Adrenal gland (tissue), 12 donors: ENCODE measurements around the gene FRAT1. TPM values are rescaled to one million over a fixed set of nuclear protein-coding genes. Genes with fewer than 3 reads are reported as not detected.

ENCODE experiments used
- DNase-seq, 7 donors: peaks; one replicate each; pipeline ENCODE4 v3.0.0-alpha.2; 2019 to 2020
- H3K27ac ChIP-seq, 5 donors: fragments of 200-600 bp; sonication (generic) in 4 of 5; 1 replicate in 3 of 5; 2 replicates in 2 of 5; pipeline versions ENCODE4 v1.5.1 to v1.8.0; 2016 to 2020; ENCODE audit warnings: mild to moderate bottlenecking in 1 of 5
- H3K27me3 ChIP-seq: fragments of 200-600 bp; 2 replicates; pipeline ENCODE4 v1.8.0; 2021
- H3K36me3 ChIP-seq, 2 donors: fragments of 200-600 bp; replicated peaks in 1 of 2; 1 replicate in 1 of 2; 2 replicates in 1 of 2; pipeline versions ENCODE4 v1.5.1 to v1.8.0; 2018 to 2022
- H3K4me1 ChIP-seq, 2 donors: fragments of 200-600 bp; replicated peaks in 1 of 2; 1 replicate in 1 of 2; 2 replicates in 1 of 2; pipeline versions ENCODE4 v1.5.1 to v1.8.0; 2018 to 2021
- H3K4me3 ChIP-seq, 4 donors: fragments of 200-600 bp; sonication (generic) in 3 of 4; one replicate each; pipeline ENCODE4 v1.5.1; 2016 to 2018
- H3K9me3 ChIP-seq, 3 donors: fragments of 200-600 bp; sonication (generic) in 1 of 3; replicated peaks in 1 of 3; 1 replicate in 2 of 3; 2 replicates in 1 of 3; pipeline versions ENCODE4 v1.5.1 to v1.8.0; 2016 to 2021
- CTCF ChIP-seq, 6 experiments: fragments of 450-650 bp in 4 of 6; fragments of 200-600 bp in 2 of 6; sonication (generic) in 1 of 6; IDR thresholded peaks; 1 replicate in 5 of 6; 2 replicates in 1 of 6; pipeline versions ENCODE4 v1.5.1 to v1.8.0; 2016 to 2021; ENCODE audit warnings: antibody characterized with exemption in 6 of 6, mild to moderate bottlenecking in 2 of 6, moderate library complexity in 1 of 6
- POLR2A ChIP-seq, 2 donors: fragments of 450-650 bp; IDR thresholded peaks; one replicate each; pipeline ENCODE4 v1.6.1; 2017; ENCODE audit warnings: antibody characterized with exemption in 2 of 2, mild to moderate bottlenecking in 2 of 2, moderate library complexity in 1 of 2
- WGBS, 4 donors: extraction: QIAGEN DNeasy Blood & Tissue Kit in 2 of 4; methylation state at CpG; one replicate each; pipeline versions ENCODE4 v1.1.5 to v1.1.7; 2013 to 2017; 5-methylcytosine and 5-hydroxymethylcytosine counted together
- intact Hi-C, 2 donors: fragments of 100-400 bp; cut with DNase I; formaldehyde crosslinking; loops; one replicate each; pipeline versions ENCODE4 v1.14.1 to v1.15.0; 2022 to 2023
- polyA plus RNA-seq, 3 donors: library from polyadenylated mRNA; stranded (reverse); fragments of 200-250 nt in 2 of 3; fragments of 350-450 nt in 1 of 3; fragmentation: Illumina TruSeq in 1 of 3; extraction: RNeasy Lipid Tissue Mini Kit (QIAGEN cat#74804) in 1 of 3; gene quantifications; one replicate each; pipeline ENCODE4 v1.2.3, GENCODE V29; 2013 to 2014
- total RNA-seq, 9 donors: library from RNA; depleted of rRNA in 4 of 9; stranded (reverse); fragments of >200 nt in 4 of 9; fragments of 120-200 nt in 1 of 9; fragmentation: NEBNext Ultra II Directional in 1 of 9; extraction: Animal tissue kit (Norgen Biotek cat#: 25700) in 1 of 9; gene quantifications; one replicate each; pipeline versions ENCODE4 v1.1.0 to v1.2.4, GENCODE V29; 2013 to 2023
- donor health status: healthy with polysubstance abuse.
- donor health status: Bipolar disorder and iron deficiency.
- donor health status: DM: yes; HTN: yes; CAD: no.
- donor health status: DM: no; HTN: no; CAD: no.
- donor health status: DM: no; HTN: no; CAD: no.
- donor health status: DM: yes; HTN: yes; CAD: no.

FRAT1 gene
- total and polyA plus RNA-seq, 12 donors = 1.3 to 11.1 (median 6.7) TPM

- 80 to 88% (median 83%) methylated on average over 7 of the region's 7 CpGs for WGBS, 4 donors
- Histone ChIP-seq H3K9me3 (no peaks in the 10 kb centered on the region), H3K36me3 (no peaks in the 10 kb centered on the region), H3K27me3 (no peaks in the 10 kb centered on the region), H3K4me3 (no peak overlapping the region), H3K27ac (no peak overlapping the region), H3K4me1 (peaks cover 14 to 29% of the 10 kb centered on the region in 2 donors)
- DNase-seq = no peak
- TF ChIP-seq POLR2A (IDR thresholded peaks at IDR 0.05) = no peak
- no peak for TF ChIP-seq CTCF (IDR thresholded peaks at IDR 0.05)
- intact Hi-C loops = no loop called here
Measured at GRCh38 chr10:97327348-97328294, 8.6 kb downstream of the FRAT1 start.

GRCh38 chr10:97328646-97329453 is 9.8 kb downstream of the FRAT1 start:
- DNase-seq = no peak
- no peak for TF ChIP-seq POLR2A (IDR thresholded peaks at IDR 0.05)
- no peak for TF ChIP-seq CTCF (IDR thresholded peaks at IDR 0.05)
- Histone ChIP-seq H3K9me3 (no peaks in the 10 kb centered on the region), H3K4me1 (peaks cover 15 to 24% of the 10 kb centered on the region in 2 donors), H3K4me3 (no peak overlapping the region), H3K36me3 (no peaks in the 10 kb centered on the region), H3K27me3 (no peaks in the 10 kb centered on the region), H3K27ac (no peak overlapping the region)
- 85 to 89% (median 88%) methylated on average over 3 of the region's 3 CpGs for WGBS, 4 donors
- intact Hi-C loops = no loop called here

GRCh38 chr10:97329766-97330165 is 10.7 kb downstream of the FRAT1 start:
- WGBS, 4 donors = 85 to 92% (median 89%) methylated on average over 5 of the region's 5 CpGs
- TF ChIP-seq CTCF (IDR thresholded peaks at IDR 0.05) (no peak), POLR2A (IDR thresholded peaks at IDR 0.05) (no peak)
- no peaks in the 10 kb centered on the region for H3K27me3 ChIP-seq
- H3K27ac ChIP-seq = no peak overlapping the region
- H3K4me1 ChIP-seq = peaks cover 15 to 24% of the 10 kb centered on the region in 2 donors
- H3K4me3 ChIP-seq = no peak overlapping the region
- H3K9me3 ChIP-seq = no peaks in the 10 kb centered on the region
- DNase-seq = no peak
- H3K36me3 ChIP-seq = no peaks in the 10 kb centered on the region
- intact Hi-C loops = loop anchor here in 1 of 2 donors (10.0 kb wide), 1 partner anchor 45 kb away; no protein-coding TSS in a partner anchor

- H3K27me3 ChIP-seq = no peaks in the 10 kb centered on the region
- intact Hi-C loops = loop anchor here in 1 of 2 donors (10.0 kb wide), 1 partner anchor 46 kb away; no protein-coding TSS in a partner anchor
- H3K27ac ChIP-seq = peak overlapping the region in 2 of 5 donors; percentile 31 to 97
- H3K4me1 ChIP-seq = peaks cover 15 to 24% of the 10 kb centered on the region in 2 donors
- H3K4me3 ChIP-seq = peak overlapping the region in 1 of 4 donors; percentile 88
- no peak for DNase-seq
- no peak for TF ChIP-seq CTCF (IDR thresholded peaks at IDR 0.05)
- no peak for TF ChIP-seq POLR2A (IDR thresholded peaks at IDR 0.05)
- no peaks in the 10 kb centered on the region for H3K36me3 ChIP-seq
- WGBS, 4 donors = 56 to 72% (median 69%) methylated on average over 6 of the region's 6 CpGs
- H3K9me3 ChIP-seq = no peaks in the 10 kb centered on the region
Measured at GRCh38 chr10:97331153-97331703, 12.2 kb downstream of the FRAT1 start.
